DOHH2 (cell line): Measurements from ENCODE around the gene ZNF622.

Experiments
- H3F3A ChIP-seq: fragments of 200-600 bp; sonication (generic), shearing (Covaris generic); 2 replicates; pipeline ENCODE4 v1.6.0; 2016; ENCODE audit warnings: antibody characterized with exemption, mild to moderate bottlenecking; ENCODE audit not compliant: control insufficient read depth, insufficient read depth
- H3K27ac ChIP-seq: fragments of 200-600 bp; sonication (generic); 2 replicates; pipeline ENCODE4 v1.5.1; 2014; ENCODE audit warnings: low read depth, mild to moderate bottlenecking, low read length, moderate library complexity
- H3K27me3 ChIP-seq: fragments of 200-600 bp; sonication (generic); 2 replicates; pipeline ENCODE4 v1.6.1; 2014; ENCODE audit warnings: mild to moderate bottlenecking, low read length, mixed read lengths; ENCODE audit not compliant: control insufficient read depth
- H3K36me3 ChIP-seq: fragments of 200-600 bp; sonication (generic); 2 replicates; pipeline ENCODE4 v1.6.1; 2014; ENCODE audit warnings: mild to moderate bottlenecking, low read length, moderate library complexity, mixed read lengths; ENCODE audit not compliant: control insufficient read depth
- H3K4me1 ChIP-seq: fragments of 200-600 bp; sonication (generic); 2 replicates; pipeline ENCODE4 v1.6.1; 2014; ENCODE audit warnings: mild to moderate bottlenecking, low read length, mixed read lengths; ENCODE audit not compliant: control insufficient read depth
- H3K4me2 ChIP-seq: fragments of 200-600 bp; sonication (generic); 2 replicates; pipeline ENCODE4 v1.6.0; 2014; ENCODE audit warnings: mild to moderate bottlenecking, low read length, moderate library complexity
- H3K4me3 ChIP-seq: fragments of 200-600 bp; sonication (generic); 2 replicates; pipeline ENCODE4 v1.5.1; 2014; ENCODE audit warnings: mild to moderate bottlenecking, low read length, mixed read lengths
- H3K79me2 ChIP-seq: fragments of 200-600 bp; sonication (generic); 2 replicates; pipeline ENCODE4 v1.6.1; 2014; ENCODE audit warnings: mild to moderate bottlenecking, low read length, mixed read lengths; ENCODE audit not compliant: control insufficient read depth
- H3K9me2 ChIP-seq: fragments of 200-600 bp; sonication (generic); replicated peaks from 2 replicates; pipeline ENCODE4 v1.6.1; 2014; ENCODE audit warnings: mild to moderate bottlenecking, low read length, mixed read lengths; ENCODE audit not compliant: control insufficient read depth
- H3K9me3 ChIP-seq: fragments of 200-600 bp; sonication (generic); 2 replicates; pipeline ENCODE4 v1.6.1; 2014; ENCODE audit warnings: antibody characterized with exemption, low read length, mixed read lengths; ENCODE audit not compliant: control insufficient read depth, insufficient read depth
- H4K20me1 ChIP-seq: fragments of 200-600 bp; sonication (generic); 2 replicates; pipeline ENCODE4 v1.6.0; 2014; ENCODE audit warnings: low read depth, mild to moderate bottlenecking, antibody characterized with exemption, low read length, moderate library complexity; ENCODE audit not compliant: control insufficient read depth, insufficient read depth
- EZH2phosphoT487 ChIP-seq: fragments of 200-600 bp; sonication (generic); IDR thresholded peaks from 2 replicates; pipeline ENCODE4 v1.6.1; 2017; ENCODE audit warnings: borderline replicate concordance, mild to moderate bottlenecking, antibody characterized with exemption, low read length, moderate library complexity, mixed read lengths
- TF ChIP-seq, protein P1 (sequence below): fragments of 200-600 bp; sonication (generic); IDR thresholded peaks from one replicate; pipeline ENCODE4 v1.5.1; 2014; ENCODE audit warnings: antibody characterized with exemption, mild to moderate bottlenecking, low read depth, low read length; ENCODE audit not compliant: poor library complexity, severe bottlenecking

Gene ZNF622

DNA sequence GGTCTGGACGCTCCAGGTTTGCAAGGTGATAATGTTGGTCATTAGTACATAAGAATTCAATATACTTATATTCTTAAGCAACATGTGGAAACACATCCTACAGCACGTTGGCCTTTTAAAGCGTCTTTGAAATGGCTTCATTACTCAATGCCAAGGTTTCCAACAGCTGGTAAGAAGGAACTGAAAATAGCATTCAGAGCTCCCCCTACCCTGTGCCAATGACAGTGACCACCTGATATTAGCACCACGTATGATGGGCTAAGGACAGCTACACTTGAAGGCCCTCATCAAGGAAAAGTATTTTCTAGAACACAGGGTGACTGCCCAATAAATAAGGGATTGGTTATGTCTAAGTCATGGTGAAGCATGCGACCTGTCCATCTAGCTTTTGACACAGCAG lies 9.9 kb downstream of the ZNF622 start:
- peaks cover 18% of the 10 kb centered on the region for H3K4me1 ChIP-seq
- no peaks in the 10 kb centered on the region for H3K27me3 ChIP-seq
- H3K4me2 ChIP-seq = peak overlapping the region; percentile 18; the same call in 1 of the 2 replicates
- no peaks in the 10 kb centered on the region for H3K9me3 ChIP-seq
- H3K79me2 ChIP-seq = peaks cover 52% of the 10 kb centered on the region
- H4K20me1 ChIP-seq = peaks cover 19% of the 10 kb centered on the region; the same call in 1 of the 2 replicates
- no peaks in the 10 kb centered on the region for H3K9me2 ChIP-seq
- no peak for TF ChIP-seq EZH2phosphoT487
- TF ChIP-seq, protein P1, sequence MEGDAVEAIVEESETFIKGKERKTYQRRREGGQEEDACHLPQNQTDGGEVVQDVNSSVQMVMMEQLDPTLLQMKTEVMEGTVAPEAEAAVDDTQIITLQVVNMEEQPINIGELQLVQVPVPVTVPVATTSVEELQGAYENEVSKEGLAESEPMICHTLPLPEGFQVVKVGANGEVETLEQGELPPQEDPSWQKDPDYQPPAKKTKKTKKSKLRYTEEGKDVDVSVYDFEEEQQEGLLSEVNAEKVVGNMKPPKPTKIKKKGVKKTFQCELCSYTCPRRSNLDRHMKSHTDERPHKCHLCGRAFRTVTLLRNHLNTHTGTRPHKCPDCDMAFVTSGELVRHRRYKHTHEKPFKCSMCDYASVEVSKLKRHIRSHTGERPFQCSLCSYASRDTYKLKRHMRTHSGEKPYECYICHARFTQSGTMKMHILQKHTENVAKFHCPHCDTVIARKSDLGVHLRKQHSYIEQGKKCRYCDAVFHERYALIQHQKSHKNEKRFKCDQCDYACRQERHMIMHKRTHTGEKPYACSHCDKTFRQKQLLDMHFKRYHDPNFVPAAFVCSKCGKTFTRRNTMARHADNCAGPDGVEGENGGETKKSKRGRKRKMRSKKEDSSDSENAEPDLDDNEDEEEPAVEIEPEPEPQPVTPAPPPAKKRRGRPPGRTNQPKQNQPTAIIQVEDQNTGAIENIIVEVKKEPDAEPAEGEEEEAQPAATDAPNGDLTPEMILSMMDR = no peak
- peaks cover 95% of the 10 kb centered on the region for H3K36me3 ChIP-seq
- H3F3A ChIP-seq = 0 out of 2 replicates have a peak, but pooled peaks cover 9% of the 10 kb centered on the region
- H3K4me3 ChIP-seq = no peak overlapping the region
- no peak overlapping the region for H3K27ac ChIP-seq

DNA sequence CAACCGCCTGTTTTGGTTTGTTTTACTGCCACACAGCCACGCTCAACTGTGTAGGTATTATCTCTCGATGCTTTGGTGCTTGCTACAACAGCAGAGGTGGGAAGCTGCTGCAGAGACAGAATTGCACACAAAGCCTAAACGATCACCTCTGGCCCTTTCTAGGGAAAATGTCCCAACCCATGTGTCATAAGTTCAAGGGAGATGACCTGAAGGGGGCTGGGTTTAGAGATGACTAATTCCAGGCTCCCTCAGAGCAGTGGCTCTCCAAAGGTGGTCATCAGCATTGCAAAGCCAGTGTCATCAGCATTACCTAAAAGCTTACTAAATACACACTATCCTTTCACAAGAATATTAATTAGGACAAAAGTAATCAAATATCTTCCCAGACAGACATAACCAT lies 10.9 kb downstream of the ZNF622 start:
- H4K20me1 ChIP-seq = peaks cover 19% of the 10 kb centered on the region; the same call in 1 of the 2 replicates
- H3K36me3 ChIP-seq = peaks cover 94% of the 10 kb centered on the region
- peaks cover 18% of the 10 kb centered on the region for H3K4me1 ChIP-seq
- H3F3A ChIP-seq = 0 out of 2 replicates have a peak, but pooled peaks cover 9% of the 10 kb centered on the region
- no peaks in the 10 kb centered on the region for H3K9me2 ChIP-seq
- no peak overlapping the region for H3K4me3 ChIP-seq
- H3K9me3 ChIP-seq = no peaks in the 10 kb centered on the region
- no peak for TF ChIP-seq EZH2phosphoT487
- TF ChIP-seq, protein P1 = no peak
- no peaks in the 10 kb centered on the region for H3K27me3 ChIP-seq
- no peak overlapping the region for H3K27ac ChIP-seq
- H3K4me2 ChIP-seq = no peak overlapping the region
- peaks cover 44% of the 10 kb centered on the region for H3K79me2 ChIP-seq

DNA sequence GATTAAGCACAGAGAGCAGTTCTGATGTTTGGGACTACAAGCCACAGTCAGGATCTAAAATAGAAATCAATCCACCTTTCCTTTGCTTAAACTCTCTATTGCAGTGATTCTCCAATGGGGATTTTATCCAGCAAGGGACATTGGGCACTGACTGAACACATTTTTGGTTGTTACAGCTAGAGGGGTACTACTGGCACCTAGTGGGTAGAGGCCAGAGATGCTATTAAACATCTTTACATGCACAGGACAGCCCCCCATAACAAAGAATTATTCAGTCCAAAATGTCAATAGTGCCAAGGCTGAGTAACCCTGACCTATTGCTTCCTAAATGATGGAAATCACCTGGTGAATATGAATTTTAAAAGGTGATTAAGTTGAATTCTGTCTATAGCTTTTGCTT lies 12.0 kb downstream of the ZNF622 start:
- peaks cover 33% of the 10 kb centered on the region for H3K79me2 ChIP-seq
- no peak overlapping the region for H3K27ac ChIP-seq
- no peak for TF ChIP-seq EZH2phosphoT487
- TF ChIP-seq, protein P1 = no peak

More for the DNA sequence above, 12.0 kb downstream of the ZNF622 start:
- Histone ChIP-seq H4K20me1 (peaks cover 18% of the 10 kb centered on the region; the same call in 1 of the 2 replicates), H3K36me3 (peaks cover 94% of the 10 kb centered on the region), H3K4me1 (peaks cover 14% of the 10 kb centered on the region), H3K9me3 (no peaks in the 10 kb centered on the region), H3K9me2 (no peaks in the 10 kb centered on the region), H3K4me2 (no peak overlapping the region), H3K27me3 (no peaks in the 10 kb centered on the region), H3K4me3 (no peak overlapping the region), H3F3A (0 out of 2 replicates have a peak, but pooled peaks cover 6% of the 10 kb centered on the region)
